HepG2 (cell line): ENCODE results near the gene CGREF1. TPM values are rescaled to one million over a fixed set of nuclear protein-coding genes. Genes with fewer than 3 reads are reported as not detected.

ENCODE experiments used
- BCLAF1 ChIP-seq: fragments of 450-650 bp; IDR thresholded peaks from 2 replicates; pipeline ENCODE4 v1.6.1; 2017; ENCODE audit warnings: mild to moderate bottlenecking
- CAMTA2 ChIP-seq: sonication (generic); formaldehyde crosslinking; IDR thresholded peaks from 2 replicates; pipeline ENCODE4 v1.4.0; 2020; ENCODE audit warnings: mild to moderate bottlenecking, missing genetic modification reagents, borderline replicate concordance
- EEA1 ChIP-seq: sonication (generic); formaldehyde crosslinking; IDR thresholded peaks from 2 replicates; pipeline ENCODE4 v1.5.1; 2020; ENCODE audit warnings: mild to moderate bottlenecking, missing genetic modification reagents, borderline replicate concordance
- FOXM1 ChIP-seq: sonication (generic); formaldehyde crosslinking; IDR thresholded peaks from 2 replicates; pipeline ENCODE4 v1.5.0; 2020; ENCODE audit warnings: missing genetic modification reagents
- GPBP1L1 ChIP-seq: sonication (generic); formaldehyde crosslinking; IDR thresholded peaks from 2 replicates; pipeline ENCODE4 v1.5.0; 2020; ENCODE audit warnings: mild to moderate bottlenecking, missing genetic modification reagents
- KMT2B ChIP-seq: IDR thresholded peaks from 2 replicates; pipeline ENCODE4 v1.6.1; 2016; ENCODE audit warnings: missing genetic modification reagents, missing compliant biosample characterization
- TBX3 ChIP-seq: fragments of 450-650 bp; IDR thresholded peaks from 2 replicates; pipeline ENCODE4 v1.6.1; 2017; ENCODE audit warnings: antibody characterized with exemption, mild to moderate bottlenecking, inconsistent platforms, borderline replicate concordance
- ZBTB7A ChIP-seq: sonication (generic); formaldehyde crosslinking; IDR thresholded peaks from 2 replicates; pipeline ENCODE4 v1.8.0; 2022; ENCODE audit warnings: mild to moderate bottlenecking, missing genetic modification reagents
- ZNF292 ChIP-seq: sonication (generic); formaldehyde crosslinking; IDR thresholded peaks from 2 replicates; pipeline ENCODE4 v1.8.1; 2022; ENCODE audit warnings: mild to moderate bottlenecking, low read depth, missing genetic modification reagents, borderline replicate concordance
- ZNF337 ChIP-seq: sonication (generic); formaldehyde crosslinking; IDR thresholded peaks from 2 replicates; pipeline ENCODE4 v1.5.1; 2020; ENCODE audit warnings: missing genetic modification reagents, low read depth, mild to moderate bottlenecking, borderline replicate concordance
- ZNF609 ChIP-seq: sonication (generic); formaldehyde crosslinking; IDR thresholded peaks from 2 replicates; pipeline ENCODE4 v1.4.0; 2020; ENCODE audit warnings: mild to moderate bottlenecking, missing genetic modification reagents, borderline replicate concordance
- ZNF839 ChIP-seq: sonication (generic); formaldehyde crosslinking; IDR thresholded peaks from 2 replicates; pipeline ENCODE4 v1.4.0; 2020; ENCODE audit warnings: missing genetic modification reagents, mild to moderate bottlenecking, borderline replicate concordance
- polyA plus RNA-seq, 8 experiments: library from polyadenylated mRNA; depleted of rRNA in 3 of 8; stranded (reverse) in 7 of 8; unstranded in 1 of 8; fragments of >200 nt; fragmentation: Illumina TruSeq in 4 of 8; extraction: Trizol in 4 of 8; gene quantifications; 2 replicates each; pipeline versions ENCODE4 v1.2.1 to v1.2.3, GENCODE V29; 2011 to 2016; ENCODE audit warnings: low read depth in 4 of 8, missing spikeins in 1 of 8, mixed read lengths in 1 of 8; ENCODE audit not compliant: insufficient read depth in 1 of 8
- total RNA-seq, 5 experiments: library from RNA; depleted of rRNA; stranded (reverse); fragments of >200 nt; fragmentation: Illumina TruSeq; extraction: Trizol; gene quantifications; 2 replicates each; pipeline ENCODE4 v1.2.3, GENCODE V29; 2016; ENCODE audit warnings: low read depth in 1 of 5
- TF ChIP-seq, protein P1 (sequence below): IDR thresholded peaks from 2 replicates; pipeline ENCODE4 v1.6.1; 2016; ENCODE audit warnings: mild to moderate bottlenecking

The CGREF1 gene
- total and polyA plus RNA-seq, 2 of the 13 experiments (the other 11 are each of a cell fraction or from before 2014, with no cell fraction given), result 13.9 to 23.4 TPM

DNA sequence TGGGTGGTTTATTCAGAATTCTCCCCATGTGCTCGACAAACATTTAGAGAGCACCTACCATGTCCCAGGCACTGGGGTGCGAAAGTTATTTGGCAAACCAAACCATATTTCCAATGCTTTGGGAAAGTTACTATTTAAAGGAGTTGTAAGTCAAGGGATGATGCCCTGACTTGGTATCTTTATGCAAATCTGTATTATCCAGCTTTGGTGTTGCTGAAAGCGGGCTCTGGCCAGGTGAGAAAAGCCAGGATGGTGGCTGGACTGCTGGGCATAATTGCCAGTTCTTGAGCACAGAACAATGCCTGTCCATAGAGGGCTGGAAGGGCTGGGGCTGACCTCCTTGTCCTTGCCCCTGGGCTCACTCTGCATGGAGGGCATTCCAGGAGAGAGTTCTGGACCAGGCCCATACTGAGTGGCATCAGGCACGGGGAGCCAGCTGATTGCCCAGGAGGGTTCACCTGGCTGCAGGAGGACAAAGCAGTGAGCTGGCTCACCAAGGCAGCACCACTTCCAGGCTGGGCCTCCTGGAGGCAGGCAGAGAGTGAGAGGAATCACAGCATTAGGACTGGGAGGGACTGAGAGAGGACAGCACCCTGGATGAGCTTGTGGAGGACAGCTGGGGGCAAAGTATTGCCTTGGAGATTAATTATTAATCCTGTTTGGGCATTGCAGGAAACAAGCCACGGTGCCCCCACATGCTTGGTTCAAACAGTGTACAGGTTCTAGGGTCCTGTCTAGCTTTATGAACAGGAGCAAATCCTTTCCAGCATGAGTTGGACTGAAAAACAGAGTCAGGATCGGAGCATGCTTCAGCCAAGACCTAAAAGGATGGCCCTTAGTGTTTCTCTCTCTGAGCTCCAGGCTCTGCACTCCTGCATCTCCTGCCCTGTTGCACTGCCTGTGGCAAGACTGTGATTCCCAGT, 25.2 kb downstream of the CGREF1 start (continued):
- no peak for TF ChIP-seq ZNF839 (CRISPR knock-in tag)
- TF ChIP-seq ZNF609 (CRISPR knock-in tag), result peak; percentile 88
- TF ChIP-seq EEA1, result no peak
- TF ChIP-seq GPBP1L1 (CRISPR knock-in tag), result no peak
- TF ChIP-seq FOXM1 (CRISPR knock-in tag), result no peak
- no peak for TF ChIP-seq CAMTA2
- no peak; the same call in 1 of the 2 replicates for TF ChIP-seq KMT2B
- peak; percentile 89 for TF ChIP-seq ZNF292
- TF ChIP-seq ZBTB7A (CRISPR knock-in tag), result no peak; the same call in 1 of the 2 replicates
- no peak for TF ChIP-seq ZNF337 (CRISPR knock-in tag)
- TF ChIP-seq, protein P1, sequence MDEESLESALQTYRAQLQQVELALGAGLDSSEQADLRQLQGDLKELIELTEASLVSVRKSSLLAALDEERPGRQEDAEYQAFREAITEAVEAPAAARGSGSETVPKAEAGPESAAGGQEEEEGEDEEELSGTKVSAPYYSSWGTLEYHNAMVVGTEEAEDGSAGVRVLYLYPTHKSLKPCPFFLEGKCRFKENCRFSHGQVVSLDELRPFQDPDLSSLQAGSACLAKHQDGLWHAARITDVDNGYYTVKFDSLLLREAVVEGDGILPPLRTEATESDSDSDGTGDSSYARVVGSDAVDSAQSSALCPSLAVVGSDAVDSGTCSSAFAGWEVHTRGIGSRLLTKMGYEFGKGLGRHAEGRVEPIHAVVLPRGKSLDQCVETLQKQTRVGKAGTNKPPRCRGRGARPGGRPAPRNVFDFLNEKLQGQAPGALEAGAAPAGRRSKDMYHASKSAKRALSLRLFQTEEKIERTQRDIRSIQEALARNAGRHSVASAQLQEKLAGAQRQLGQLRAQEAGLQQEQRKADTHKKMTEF (CRISPR knock-in tag), result peak; percentile 83; the same call in 1 of the 2 replicates
- TF ChIP-seq BCLAF1, result no peak
- TF ChIP-seq TBX3, result 0 out of 2 replicates have a peak, but pooled peaks have one; percentile 9
- TF ChIP-seq, all 625 proteins: peak for 271
